UCSD-AML1 (cell line): Measurements from ENCODE around the gene BTNL2.
"Not testable (repeated sequence)": the region's sequence is repeated elsewhere in the genome, so short reads cannot be mapped to it uniquely, and the experiment has no call there.

Source experiments
- DNase-seq: peaks from one replicate; lab custom pipeline; 2025; ENCODE audit not compliant: unreplicated experiment; lab: John Stamatoyannopoulos, UW

The BTNL2 gene

GRCh38 chr6:32371229-32371628 lies 35.8 kb downstream of the BTNL2 start:
- DNase-seq = no peak

- no peak for DNase-seq
These were observed 36.5 kb downstream of the BTNL2 start for GRCh38 chr6:32370505-32370904.

DNA sequence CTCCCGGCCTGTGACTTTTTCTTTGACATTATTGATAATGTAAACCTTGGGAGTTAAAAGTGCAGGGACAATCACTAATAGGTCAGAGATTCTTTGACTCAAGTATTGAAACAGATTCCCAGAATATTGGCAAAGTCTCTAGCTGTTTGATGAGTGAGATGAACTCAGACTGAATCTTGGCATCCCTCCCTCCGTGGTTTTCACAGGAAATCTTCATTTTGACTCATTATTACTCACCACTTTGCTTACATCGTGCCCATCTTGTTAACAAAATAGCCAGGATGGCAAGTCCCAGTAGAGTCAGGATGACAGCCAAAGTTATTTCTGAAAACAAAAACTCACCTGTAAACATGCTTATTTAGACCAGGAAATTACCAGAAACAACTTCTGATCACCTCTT lies 37.3 kb downstream of the BTNL2 start:
- no peak for DNase-seq

DNA sequence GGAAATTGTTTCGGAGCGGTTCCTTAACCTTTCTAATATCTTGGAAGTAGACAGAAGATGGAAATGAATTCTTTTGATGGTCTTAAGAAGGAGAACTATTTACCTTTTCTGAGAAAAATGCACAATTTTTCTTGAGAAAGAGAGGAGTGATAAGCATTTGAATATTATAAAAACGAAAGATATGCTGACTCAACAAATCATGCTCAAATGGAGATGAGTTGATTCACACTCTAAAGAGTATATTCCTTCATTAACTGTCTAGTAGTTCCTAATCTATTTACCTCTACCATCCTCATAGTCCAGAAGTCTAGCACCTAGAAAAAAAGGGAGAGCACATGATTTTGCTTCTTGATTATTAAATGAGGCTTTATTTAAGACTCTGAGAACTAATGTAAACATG lies 39.3 kb downstream of the BTNL2 start:
- no peak for DNase-seq

DNA sequence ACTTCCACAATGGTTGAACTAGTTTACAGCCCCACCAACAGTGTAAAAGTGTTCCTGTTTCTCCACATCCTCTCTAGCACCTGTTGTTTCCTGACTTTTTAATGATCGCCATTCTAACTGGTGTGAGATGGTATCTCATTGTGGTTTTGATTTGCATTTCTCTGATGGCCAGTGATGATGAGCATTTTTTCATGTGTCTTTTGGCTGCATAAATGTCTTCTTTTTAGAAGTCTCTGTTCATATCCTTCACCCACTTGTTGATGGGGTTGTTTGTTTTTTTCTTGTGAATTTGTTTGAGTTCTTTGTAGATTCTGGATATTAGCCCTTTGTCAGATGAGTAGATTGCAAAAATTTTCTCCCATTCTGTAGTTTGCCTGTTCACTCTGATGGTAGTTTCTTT lies 47.8 kb downstream of the BTNL2 start:
- DNase-seq = not testable (repeated sequence)

GRCh38 chr6:32358548-32358947 lies 48.4 kb downstream of the BTNL2 start:
- not testable (repeated sequence) for DNase-seq

DNA sequence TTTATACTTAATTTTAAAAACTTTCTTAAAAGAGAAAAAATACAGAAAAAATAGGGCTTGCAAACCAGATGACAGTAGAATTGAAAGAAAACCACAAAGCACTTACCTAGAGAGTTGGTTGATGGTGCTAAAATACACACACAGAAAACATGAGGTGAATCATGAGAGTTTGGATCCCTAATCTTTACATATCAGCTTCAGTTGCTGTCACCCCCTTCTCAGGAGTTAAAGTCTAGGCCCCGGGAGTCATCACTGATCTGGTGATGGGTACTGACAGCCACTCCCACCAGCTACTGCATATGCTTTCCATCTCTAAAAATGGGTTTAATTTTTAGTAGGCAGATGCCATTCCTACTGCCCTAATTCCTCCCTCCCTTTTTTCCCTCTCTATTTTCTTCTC lies 52.0 kb downstream of the BTNL2 start:
- no peak for DNase-seq

DNA sequence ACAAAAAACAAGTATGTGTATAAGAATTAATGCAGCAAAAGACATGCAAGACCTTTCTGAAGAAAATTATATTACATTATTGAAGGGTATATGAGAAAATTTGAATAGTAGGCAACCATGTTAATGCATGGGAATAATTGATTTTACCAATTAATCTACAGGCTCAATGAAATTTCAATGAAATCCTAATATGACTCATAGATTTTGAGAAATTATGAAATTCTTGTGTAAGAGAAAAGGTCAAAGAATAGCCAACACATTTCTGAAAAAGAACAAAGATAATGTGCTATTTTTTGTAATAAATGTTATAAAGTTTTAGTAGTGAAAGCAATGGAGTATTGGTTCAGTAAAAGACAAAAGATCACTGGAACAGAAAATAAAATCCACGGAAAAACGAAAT lies 53.6 kb downstream of the BTNL2 start:
- DNase-seq = no peak
